ENCODE data around the gene IL17RE.
"Not testable (repeated sequence)": the region's sequence is repeated elsewhere in the genome, so short reads cannot be mapped to it uniquely, and the experiment has no call there.

Gene IL17RE

GRCh38 chr3:9893739-9894138 is 8.9 kb upstream of the IL17RE start:
- no peak overlapping the region for H3K4me3 ChIP-seq (ENCODE audit: low read depth, low read length)
- CTCF ChIA-PET: interaction anchor here (1.2 to 3.5 kb wide), 3 partner anchors 9 to 17 kb away, joined by 3 to 12 read pairs (median 5); partner anchors contain the start of gene IL17RE
- DNase-seq (ENCODE audit: low read depth, low spot score): no peak
- POLR2A ChIA-PET: interaction anchor here (0.6 to 1.9 kb wide), 2 partner anchors 10 to 144 kb away, joined by 3 to 7 read pairs; partner anchors contain the start of gene OGG1
- TF ChIP-seq, protein P1, sequence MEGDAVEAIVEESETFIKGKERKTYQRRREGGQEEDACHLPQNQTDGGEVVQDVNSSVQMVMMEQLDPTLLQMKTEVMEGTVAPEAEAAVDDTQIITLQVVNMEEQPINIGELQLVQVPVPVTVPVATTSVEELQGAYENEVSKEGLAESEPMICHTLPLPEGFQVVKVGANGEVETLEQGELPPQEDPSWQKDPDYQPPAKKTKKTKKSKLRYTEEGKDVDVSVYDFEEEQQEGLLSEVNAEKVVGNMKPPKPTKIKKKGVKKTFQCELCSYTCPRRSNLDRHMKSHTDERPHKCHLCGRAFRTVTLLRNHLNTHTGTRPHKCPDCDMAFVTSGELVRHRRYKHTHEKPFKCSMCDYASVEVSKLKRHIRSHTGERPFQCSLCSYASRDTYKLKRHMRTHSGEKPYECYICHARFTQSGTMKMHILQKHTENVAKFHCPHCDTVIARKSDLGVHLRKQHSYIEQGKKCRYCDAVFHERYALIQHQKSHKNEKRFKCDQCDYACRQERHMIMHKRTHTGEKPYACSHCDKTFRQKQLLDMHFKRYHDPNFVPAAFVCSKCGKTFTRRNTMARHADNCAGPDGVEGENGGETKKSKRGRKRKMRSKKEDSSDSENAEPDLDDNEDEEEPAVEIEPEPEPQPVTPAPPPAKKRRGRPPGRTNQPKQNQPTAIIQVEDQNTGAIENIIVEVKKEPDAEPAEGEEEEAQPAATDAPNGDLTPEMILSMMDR (IDR thresholded peaks at IDR 0.05; ENCODE audit: insufficient read depth, low read length, missing control alignments): no peak

DNA sequence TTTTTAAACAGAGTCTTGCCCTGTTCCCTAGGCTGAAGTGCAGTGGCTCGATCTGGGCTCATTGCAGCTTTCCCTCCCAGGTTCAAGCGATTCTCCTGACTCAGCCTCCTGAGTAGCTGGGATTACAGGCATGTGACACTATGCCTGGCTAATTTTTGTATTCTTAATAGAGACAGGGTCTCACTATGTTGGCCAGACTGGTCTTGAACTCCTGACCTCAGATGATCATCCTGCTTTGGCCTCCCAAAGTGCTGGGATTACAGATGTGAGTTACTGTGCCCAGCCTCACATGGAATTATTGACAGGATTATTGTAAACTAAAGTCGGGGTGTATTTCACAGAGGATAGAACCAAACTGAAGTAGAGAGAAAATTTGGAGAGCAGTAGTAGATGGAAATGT is 6.9 kb upstream of the IL17RE start:
- POLR2A ChIA-PET; H3K4me3 ChIP-seq (ENCODE audit: low read depth, low read length); DNase-seq (ENCODE audit: low read depth, low spot score): not testable (repeated sequence)
- CTCF ChIA-PET: interaction anchor here (1.1 to 3.5 kb wide), 2 partner anchors 11 to 38 kb away, joined by 3 to 12 read pairs; partner anchors contain the start of gene CRELD1

DNA sequence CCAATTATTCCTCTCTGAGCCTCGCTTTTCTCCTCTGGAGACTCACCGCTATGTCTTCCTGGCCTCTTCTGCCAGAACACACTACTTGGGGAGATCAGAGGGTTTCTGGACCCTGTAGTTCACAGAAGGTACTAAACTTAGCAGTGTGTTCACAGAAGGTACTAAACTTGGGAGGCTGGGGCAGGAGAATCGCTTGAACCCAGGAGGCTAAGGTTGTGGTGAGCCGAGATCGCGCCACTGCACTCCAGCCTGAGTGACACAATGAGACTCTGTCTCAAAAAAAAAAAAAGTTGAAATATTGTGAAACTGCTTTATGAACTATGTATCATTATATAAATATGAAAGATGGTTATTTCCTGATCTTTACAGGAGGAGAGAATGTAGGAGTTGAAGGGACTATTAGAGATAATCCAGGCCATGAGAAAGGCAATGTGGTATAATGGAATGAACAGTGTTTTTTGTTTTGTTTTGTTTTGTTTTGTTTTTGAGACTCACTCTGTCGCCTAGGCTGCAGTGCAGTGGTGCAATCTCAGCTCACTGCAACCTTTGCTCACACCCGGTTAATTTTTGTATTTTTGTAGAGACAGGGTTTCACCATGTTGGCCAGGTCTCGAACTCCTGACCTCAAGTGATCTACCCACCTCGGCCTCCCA is 5.8 kb upstream of the IL17RE start:
- CTCF ChIA-PET; H3K4me3 ChIP-seq (ENCODE audit: low read depth, low read length); DNase-seq (ENCODE audit: low read depth, low spot score); POLR2A ChIA-PET: not testable (repeated sequence)

DNA sequence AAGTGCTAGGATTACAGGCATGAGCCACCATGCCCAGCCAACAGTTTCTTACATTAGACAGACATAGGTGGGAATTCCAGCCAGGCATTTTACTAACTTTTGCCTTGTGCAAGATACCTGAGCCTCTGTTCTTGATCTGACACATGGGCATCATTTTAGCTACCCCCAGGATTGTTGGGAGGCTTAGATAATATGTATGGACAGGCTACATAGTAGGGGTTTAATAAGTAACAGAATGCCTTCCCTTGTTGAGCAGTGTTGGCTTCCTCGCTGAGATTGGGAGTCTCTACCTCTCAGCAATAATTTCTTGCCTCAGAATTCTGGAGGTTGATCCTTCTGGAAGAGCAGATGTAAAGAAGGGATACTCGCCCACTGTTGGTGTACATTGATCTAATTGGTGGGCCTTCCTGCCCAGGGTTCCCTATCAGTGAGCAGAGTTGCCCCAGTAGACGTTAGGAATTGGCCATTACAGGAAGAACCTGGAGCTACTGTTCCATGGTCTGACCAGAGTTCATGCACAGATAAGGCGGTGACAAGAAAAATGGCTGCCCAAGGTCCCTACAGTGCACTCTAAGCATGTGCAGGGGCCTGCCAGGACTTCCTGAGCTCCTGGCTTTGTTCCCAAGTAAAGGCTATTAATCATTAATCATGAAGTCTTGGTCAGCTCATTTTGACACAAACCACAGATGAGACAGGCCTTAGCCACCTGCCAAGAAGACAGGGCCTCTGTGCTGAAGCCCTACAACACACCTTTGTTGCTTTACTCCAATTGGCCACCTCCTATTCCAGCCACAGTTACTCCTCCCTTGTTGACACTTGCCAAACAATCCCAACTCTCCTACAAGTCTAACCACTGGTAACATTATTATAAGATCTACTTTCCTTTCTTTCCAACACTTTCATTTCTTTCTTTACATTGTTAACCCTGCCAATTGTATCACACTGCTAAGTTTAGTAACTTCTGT is 5.0 kb upstream of the IL17RE start:
- H3K4me3 ChIP-seq (ENCODE audit: low read depth, low read length): no peak overlapping the region
- ChIA-PET CTCF (interaction anchor here (0.9 kb wide), 1 partner anchor 35 kb away, joined by 4 read pairs; no protein-coding TSS in a partner anchor), POLR2A (no interaction called here)
- no peak for DNase-seq (ENCODE audit: low read depth, low spot score)
- TF ChIP-seq, protein P1 (IDR thresholded peaks at IDR 0.05; ENCODE audit: insufficient read depth, low read length, missing control alignments): no peak

- no peak for DNase-seq (ENCODE audit: low read depth, low spot score)
- no peak overlapping the region for H3K4me3 ChIP-seq (ENCODE audit: low read depth, low read length)
- POLR2A ChIA-PET: no interaction called here
- TF ChIP-seq, protein P1 (IDR thresholded peaks at IDR 0.05; ENCODE audit: insufficient read depth, low read length, missing control alignments): no peak
- CTCF ChIA-PET: interaction anchor here (0.9 kb wide), 1 partner anchor 34 kb away, joined by 4 read pairs; no protein-coding TSS in a partner anchor
Measured at GRCh38 chr3:9898467-9899241, 4.0 kb upstream of the IL17RE start.

DNA sequence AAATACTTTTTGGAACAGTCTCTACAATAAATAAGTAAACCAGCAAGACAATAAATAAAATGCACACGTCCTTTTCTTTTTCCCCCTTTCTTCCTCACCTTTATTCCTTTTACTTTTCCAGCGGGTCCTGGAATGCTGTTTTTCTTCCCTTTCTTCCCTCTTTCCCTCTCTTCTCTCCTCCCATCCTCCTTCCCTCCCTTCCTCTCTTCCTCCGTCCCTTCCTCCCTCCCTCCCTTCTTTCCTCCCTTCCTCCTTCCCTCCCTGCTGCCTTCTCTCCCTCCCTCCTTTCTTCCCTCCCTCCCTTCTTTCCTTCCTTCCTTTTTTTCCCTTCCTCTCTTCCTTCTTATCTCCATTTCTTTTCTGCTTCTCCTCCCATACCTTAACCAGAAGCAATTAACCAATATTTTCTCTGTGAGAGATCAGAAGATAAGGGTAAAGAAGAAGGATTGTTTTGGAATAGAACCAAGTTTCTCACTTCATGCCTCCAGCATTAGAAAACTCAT is 3.3 kb upstream of the IL17RE start:
- DNase-seq (ENCODE audit: low read depth, low spot score): no peak
- CTCF ChIA-PET: no interaction called here
- POLR2A ChIA-PET: no interaction called here
- no peak overlapping the region for H3K4me3 ChIP-seq (ENCODE audit: low read depth, low read length)
- TF ChIP-seq, protein P1 (IDR thresholded peaks at IDR 0.05; ENCODE audit: insufficient read depth, low read length, missing control alignments): no peak

GRCh38 chr3:9900965-9901415 is 1.7 kb upstream of the IL17RE start:
- CTCF ChIA-PET; DNase-seq (ENCODE audit: low read depth, low spot score); POLR2A ChIA-PET; H3K4me3 ChIP-seq (ENCODE audit: low read depth, low read length): not testable (repeated sequence)

Data from AG04449 (cell line).